Naive thymus-derived CD4-positive, alpha-beta T cell (primary cell): Measurements from ENCODE around the gene GCSH. TPM values are rescaled to one million over a fixed set of nuclear protein-coding genes. Genes with fewer than 3 reads are reported as not detected.
"Not testable (repeated sequence)": the region's sequence is repeated elsewhere in the genome, so short reads cannot be mapped to it uniquely, and the experiment has no call there.

Experiments used
- ATAC-seq: fragments of 150-1000 bp; cut with Tn5 transposase; 2 replicates; pipeline ENCODE4 v1.10.0; 2021; ENCODE audit warnings: mild to moderate bottlenecking, moderate library complexity
- CTCF ChIA-PET: fragments of 350-600 bp; sonication (Branson Sonifier 250); formaldehyde crosslinking; loops from one replicate; lab custom pipeline; 2021; ENCODE audit warnings: antibody characterized with exemption; lab: Charles Lee
- POLR2A ChIA-PET: fragments of 350-600 bp; sonication (Branson Sonifier 250); formaldehyde crosslinking; loops from one replicate; lab custom pipeline; 2021; ENCODE audit warnings: antibody characterized with exemption, inconsistent platforms; lab: Charles Lee
- DNase-seq, 9 donors: peaks; one replicate each; pipeline versions ENCODE4 v3.0.0 to v3.0.0-alpha.2; 2020 to 2022; ENCODE audit warnings: mixed read lengths in 1 of 9
- H3K27ac ChIP-seq: one replicate; pipeline ENCODE4 v1.7.0; 2013; ENCODE audit warnings: mild to moderate bottlenecking, low read depth, low read length, moderate library complexity
- H3K27me3 ChIP-seq, 2 donors: one replicate each; pipeline ENCODE4 v1.7.0; 2013; ENCODE audit warnings: low read length in 2 of 2, mild to moderate bottlenecking in 2 of 2, moderate library complexity in 2 of 2; ENCODE audit not compliant: control insufficient read depth in 2 of 2, insufficient read depth in 2 of 2
- H3K36me3 ChIP-seq, 3 experiments: 1 replicate in 2 of 3; 2 replicates in 1 of 3; pipeline ENCODE4 v1.7.0; 2013; ENCODE audit warnings: low read length in 3 of 3, mild to moderate bottlenecking in 3 of 3, moderate library complexity in 1 of 3; ENCODE audit not compliant: insufficient read depth in 3 of 3, control insufficient read depth in 2 of 3
- H3K4me1 ChIP-seq, 2 donors: one replicate each; pipeline ENCODE4 v1.7.0; 2013; ENCODE audit warnings: low read length in 2 of 2, mild to moderate bottlenecking in 2 of 2, moderate library complexity in 1 of 2; ENCODE audit not compliant: control insufficient read depth in 2 of 2, insufficient read depth in 2 of 2
- H3K4me3 ChIP-seq: 2 replicates; pipeline ENCODE4 v1.7.0; 2013; ENCODE audit warnings: mild to moderate bottlenecking, low read length
- H3K9me3 ChIP-seq, 3 experiments: 1 replicate in 2 of 3; 2 replicates in 1 of 3; pipeline ENCODE4 v1.7.0; 2013; ENCODE audit warnings: low read length in 3 of 3; ENCODE audit not compliant: control insufficient read depth in 2 of 3
- H3K27ac Mint-ChIP-seq, 9 donors: one replicate each; pipeline ENCODE4 v1.8.0; 2020 to 2022; ENCODE audit warnings: mixed read lengths in 9 of 9, mild to moderate bottlenecking in 8 of 9, moderate library complexity in 5 of 9, inconsistent platforms in 2 of 9
- H3K27me3 Mint-ChIP-seq, 5 donors: one replicate each; pipeline ENCODE4 v1.8.0; 2021 to 2022; ENCODE audit warnings: mixed read lengths in 5 of 5, mild to moderate bottlenecking in 1 of 5
- H3K36me3 Mint-ChIP-seq, 5 donors: one replicate each; pipeline ENCODE4 v1.8.0; 2020 to 2022; ENCODE audit warnings: mixed read lengths in 5 of 5, mild to moderate bottlenecking in 3 of 5, inconsistent platforms in 1 of 5
- H3K4me1 Mint-ChIP-seq, 7 donors: one replicate each; pipeline ENCODE4 v1.8.0; 2020 to 2022; ENCODE audit warnings: mixed read lengths in 7 of 7, mild to moderate bottlenecking in 3 of 7, inconsistent platforms in 1 of 7
- H3K4me3 Mint-ChIP-seq, 10 donors: one replicate each; pipeline ENCODE4 v1.8.0; 2020 to 2022; ENCODE audit warnings: mild to moderate bottlenecking in 10 of 10, mixed read lengths in 10 of 10, moderate library complexity in 6 of 10, inconsistent platforms in 2 of 10
- H3K9me3 Mint-ChIP-seq, 11 donors: one replicate each; pipeline ENCODE4 v1.8.0; 2020 to 2022; ENCODE audit warnings: mixed read lengths in 11 of 11, mild to moderate bottlenecking in 4 of 11, inconsistent platforms in 1 of 11, moderate library complexity in 1 of 11
- intact Hi-C, 2 donors: fragments of 100-400 bp; cut with micrococcal nuclease; formaldehyde crosslinking; loops; one replicate each; pipeline ENCODE4 v1.15.1; 2023
- polyA plus RNA-seq, 2 donors: library from polyadenylated mRNA; unstranded; fragments of 300-500 nt; fragmentation: Illumina TruSeq; gene quantifications; one replicate each; pipeline ENCODE4 v1.2.3, GENCODE V29; 2021
- total RNA-seq, 6 experiments: library from RNA in 5 of 6; stranded (reverse) in 5 of 6; gene quantifications; 1 replicate in 5 of 6; 2 replicates in 1 of 6; pipeline ENCODE4 v1.2.3 and lab custom pipeline; 2021 to 2026

Gene GCSH
- total and polyA plus RNA-seq, 7 experiments from 2014 or later: 1.5 to 10.7 (median 5.5) TPM

DNA sequence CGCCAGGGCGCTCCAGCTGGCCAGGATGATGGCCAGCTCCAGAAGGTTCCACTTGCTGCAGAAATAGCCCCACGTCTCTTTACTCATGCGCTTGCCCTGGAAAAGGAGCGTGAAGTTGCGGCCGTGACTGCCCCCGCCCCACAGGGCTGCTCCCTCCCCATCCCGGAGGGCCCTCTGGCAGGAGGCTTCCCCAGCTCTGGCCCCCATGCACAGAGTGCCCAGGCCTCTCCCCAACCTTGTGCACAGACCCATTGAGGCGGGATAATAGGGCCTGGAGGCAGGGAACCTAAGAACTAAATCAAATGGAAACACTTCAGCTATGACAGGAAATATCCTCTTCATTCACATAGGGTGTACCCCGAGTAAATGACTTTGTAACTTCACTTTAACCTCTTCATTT, 21.2 kb upstream of the GCSH start:
- CTCF ChIA-PET: no interaction called here

GRCh38 chr16:81116285-81116684, 20.1 kb upstream of the GCSH start:
- peaks cover 0 to 2% (median 0%) of the 10 kb centered on the region in 11 donors for H3K9me3 Mint-ChIP-seq
- ATAC-seq: no peak
- no peaks in the 10 kb centered on the region for H3K4me1 Mint-ChIP-seq
- no peaks in the 10 kb centered on the region for H3K36me3 Mint-ChIP-seq
- no peak for DNase-seq
- POLR2A ChIA-PET: no interaction called here
- no peak overlapping the region for H3K27ac Mint-ChIP-seq
- Histone ChIP-seq H3K9me3 (no peaks in the 10 kb centered on the region), H3K36me3 (no peaks in the 10 kb centered on the region), H3K4me1 (no peaks in the 10 kb centered on the region), H3K4me3 (no peak overlapping the region), H3K27me3 (no peaks in the 10 kb centered on the region), H3K27ac (no peak overlapping the region)
- peaks cover 0 to 19% (median 6%) of the 10 kb centered on the region in 5 donors for H3K27me3 Mint-ChIP-seq
- no peak overlapping the region for H3K4me3 Mint-ChIP-seq
- CTCF ChIA-PET: interaction anchor here (1.1 kb wide), 1 partner anchor 82 kb away, joined by 3 read pairs; no protein-coding TSS in a partner anchor
- intact Hi-C loops: no loop called here

More for the DNA sequence above, 21.2 kb upstream of the GCSH start:
- no peak overlapping the region for H3K4me3 ChIP-seq
- H3K27me3 Mint-ChIP-seq: peaks cover 0 to 17% (median 6%) of the 10 kb centered on the region in 5 donors
- peaks cover 0 to 2% (median 0%) of the 10 kb centered on the region in 11 donors for H3K9me3 Mint-ChIP-seq
- no peaks in the 10 kb centered on the region for H3K9me3 ChIP-seq
- POLR2A ChIA-PET: no interaction called here
- DNase-seq (no peak), ATAC-seq (no peak)
- intact Hi-C loops: no loop called here
- H3K36me3 ChIP-seq: no peaks in the 10 kb centered on the region
- H3K4me3 Mint-ChIP-seq: no peak overlapping the region
- no peaks in the 10 kb centered on the region for H3K4me1 Mint-ChIP-seq
- H3K27me3 ChIP-seq: no peaks in the 10 kb centered on the region
- H3K36me3 Mint-ChIP-seq: no peaks in the 10 kb centered on the region
- H3K27ac Mint-ChIP-seq: no peak overlapping the region
- H3K27ac ChIP-seq: no peak overlapping the region
- H3K4me1 ChIP-seq: no peaks in the 10 kb centered on the region

DNA sequence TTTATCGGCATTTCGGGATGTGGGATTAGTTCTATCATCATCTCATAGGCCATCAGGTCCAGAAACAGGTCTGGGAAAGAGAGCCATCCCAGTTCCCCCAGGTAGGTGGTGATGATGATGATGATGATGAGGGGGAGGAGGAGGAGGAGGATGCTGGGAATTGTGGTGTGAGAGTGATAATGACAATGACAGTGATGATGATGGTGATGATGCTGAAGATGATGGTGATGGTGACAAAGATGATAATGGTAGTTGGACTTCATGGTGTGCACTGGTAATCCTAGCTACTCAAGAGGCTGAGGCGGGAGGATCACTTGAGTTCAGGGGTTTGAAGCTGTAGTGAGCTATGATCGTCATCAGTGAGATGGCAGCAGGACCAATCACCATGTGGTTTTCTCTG, 16.3 kb upstream of the GCSH start:
- no peak for ATAC-seq
- H3K27ac ChIP-seq: no peak overlapping the region
- POLR2A ChIA-PET: no interaction called here
- Mint-ChIP-seq H3K27ac (no peak overlapping the region), H3K9me3 (peaks cover 0 to 2% (median 0%) of the 10 kb centered on the region in 11 donors), H3K4me3 (no peak overlapping the region), H3K36me3 (no peaks in the 10 kb centered on the region), H3K27me3 (peaks cover 0 to 16% (median 0%) of the 10 kb centered on the region in 5 donors), H3K4me1 (no peaks in the 10 kb centered on the region)
- no peak overlapping the region for H3K4me3 ChIP-seq
- DNase-seq: no peak
- H3K36me3 ChIP-seq: no peaks in the 10 kb centered on the region
- H3K27me3 ChIP-seq: no peaks in the 10 kb centered on the region
- H3K4me1 ChIP-seq: no peaks in the 10 kb centered on the region
- no peaks in the 10 kb centered on the region for H3K9me3 ChIP-seq
- CTCF ChIA-PET: no interaction called here
- intact Hi-C loops: no loop called here

DNA sequence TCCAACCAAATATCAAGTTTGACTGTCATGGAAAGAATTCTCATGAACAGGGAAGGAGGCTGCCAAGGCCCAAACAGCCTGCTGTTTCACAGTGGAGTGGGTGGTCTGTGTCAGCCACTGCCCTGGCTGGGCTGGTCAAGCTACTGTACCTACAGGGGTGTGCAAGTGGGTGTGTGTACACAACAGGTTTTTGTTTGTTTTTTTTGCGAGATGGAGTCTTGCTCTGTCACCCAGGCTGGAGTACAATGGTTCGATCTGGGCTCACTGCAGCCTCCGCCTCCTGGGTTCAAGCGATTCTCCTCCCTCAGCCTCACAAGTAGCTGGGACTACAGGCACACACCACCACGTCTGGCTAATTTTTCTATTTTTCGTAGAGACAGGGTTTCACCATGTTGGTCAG, 13.1 kb upstream of the GCSH start:
- H3K27me3 ChIP-seq, H3K9me3 Mint-ChIP-seq, H3K36me3 ChIP-seq, CTCF ChIA-PET, H3K4me1 ChIP-seq, POLR2A ChIA-PET, intact Hi-C loops, H3K27ac Mint-ChIP-seq, ATAC-seq, H3K4me1 Mint-ChIP-seq, H3K9me3 ChIP-seq, H3K4me3 ChIP-seq, H3K36me3 Mint-ChIP-seq, H3K4me3 Mint-ChIP-seq, H3K27ac ChIP-seq, DNase-seq: not testable (repeated sequence)
- H3K27me3 Mint-ChIP-seq: peaks cover 0 to 16% (median 4%) of the 10 kb centered on the region in 5 donors

GRCh38 chr16:81107511-81107910, 11.3 kb upstream of the GCSH start:
- ChIA-PET CTCF (interaction anchor here (0.6 kb wide), 1 partner anchor 73 kb away, joined by 3 read pairs; no protein-coding TSS in a partner anchor), POLR2A (no interaction called here)
- Mint-ChIP-seq H3K9me3 (no peaks in the 10 kb centered on the region), H3K4me1 (no peaks in the 10 kb centered on the region), H3K4me3 (no peak overlapping the region), H3K36me3 (no peaks in the 10 kb centered on the region), H3K27ac (no peak overlapping the region), H3K27me3 (peaks cover 0 to 17% (median 4%) of the 10 kb centered on the region in 5 donors)
- DNase-seq (no peak), ATAC-seq (no peak)
- no peaks in the 10 kb centered on the region for H3K4me1 ChIP-seq
- H3K27ac ChIP-seq: no peak overlapping the region
- H3K27me3 ChIP-seq: no peaks in the 10 kb centered on the region
- H3K36me3 ChIP-seq: no peaks in the 10 kb centered on the region
- H3K9me3 ChIP-seq: no peaks in the 10 kb centered on the region
- H3K4me3 ChIP-seq: no peak overlapping the region
- intact Hi-C loops: no loop called here

DNA sequence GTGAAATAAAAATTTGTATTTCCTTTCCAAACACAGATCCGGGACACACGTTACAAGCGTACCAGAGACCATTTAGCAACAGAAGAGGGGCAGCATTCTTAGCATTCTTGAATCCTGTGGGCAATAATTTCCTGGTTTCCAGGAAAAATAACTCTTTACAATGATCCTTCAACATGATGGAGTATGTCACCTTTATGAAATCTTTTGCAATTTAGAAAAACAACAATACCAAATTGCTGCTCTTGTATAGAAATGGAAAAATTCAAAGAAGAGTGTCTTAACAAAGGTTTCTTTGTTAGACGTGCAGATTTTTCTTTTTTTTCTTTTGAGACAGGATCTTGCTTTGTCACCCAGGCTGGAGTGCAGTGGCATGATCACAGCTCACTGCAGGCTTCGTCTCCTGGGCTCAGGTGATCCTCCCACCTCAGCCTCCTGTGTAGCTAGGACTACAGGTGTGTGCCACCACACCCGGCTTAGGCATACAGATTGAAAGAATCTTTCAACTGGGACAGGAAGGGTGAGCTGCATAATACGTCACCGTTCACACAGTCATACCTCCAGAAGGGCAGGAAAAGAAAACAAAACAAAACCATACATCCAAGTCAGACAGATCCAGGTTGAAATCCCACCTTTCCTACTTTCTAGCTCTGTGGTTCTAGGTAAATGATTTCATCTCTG, 10.8 kb upstream of the GCSH start:
- H3K4me3 Mint-ChIP-seq: no peak overlapping the region

DNA sequence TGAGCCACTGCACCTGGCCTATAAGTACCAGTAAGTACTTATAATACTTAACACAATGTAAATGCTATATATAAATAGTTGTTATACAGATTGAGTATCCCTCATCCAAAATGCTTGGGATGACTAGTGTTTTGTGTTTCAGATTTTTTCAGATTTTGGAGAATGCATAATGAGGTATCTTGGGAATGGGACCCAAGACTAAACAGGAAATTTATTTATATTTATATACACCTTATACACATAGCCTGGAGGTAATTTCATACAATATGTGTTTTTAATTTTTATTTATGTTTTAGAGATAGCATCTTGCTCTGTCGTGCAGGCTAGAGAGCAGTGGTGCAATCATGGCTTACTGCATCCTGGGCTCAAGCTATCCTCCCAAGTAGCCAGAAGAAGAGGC, 9.8 kb upstream of the GCSH start:
- Histone ChIP-seq H3K27ac (no peak overlapping the region), H3K36me3 (no peaks in the 10 kb centered on the region), H3K27me3 (no peaks in the 10 kb centered on the region), H3K4me3 (no peak overlapping the region), H3K4me1 (no peaks in the 10 kb centered on the region), H3K9me3 (no peaks in the 10 kb centered on the region)
- intact Hi-C loops: no loop called here
- DNase-seq (no peak), ATAC-seq (no peak)
- no peaks in the 10 kb centered on the region for H3K36me3 Mint-ChIP-seq
- no peaks in the 10 kb centered on the region for H3K4me1 Mint-ChIP-seq
- H3K27ac Mint-ChIP-seq: no peak overlapping the region
- ChIA-PET CTCF (no interaction called here), POLR2A (no interaction called here)
- H3K4me3 Mint-ChIP-seq: no peak overlapping the region
- no peaks in the 10 kb centered on the region for H3K9me3 Mint-ChIP-seq
- peaks cover 0 to 14% (median 4%) of the 10 kb centered on the region in 5 donors for H3K27me3 Mint-ChIP-seq

More for the DNA sequence above, 10.8 kb upstream of the GCSH start:
- H3K4me3 ChIP-seq: no peak overlapping the region
- CTCF ChIA-PET: no interaction called here
- Mint-ChIP-seq H3K27me3 (peaks cover 0 to 14% (median 4%) of the 10 kb centered on the region in 5 donors), H3K9me3 (no peaks in the 10 kb centered on the region), H3K4me1 (no peaks in the 10 kb centered on the region), H3K27ac (no peak overlapping the region), H3K36me3 (no peaks in the 10 kb centered on the region)
- no peaks in the 10 kb centered on the region for H3K36me3 ChIP-seq
- POLR2A ChIA-PET: no interaction called here
- H3K27ac ChIP-seq: no peak overlapping the region
- ATAC-seq (no peak), DNase-seq (no peak)
- intact Hi-C loops: no loop called here
- H3K4me1 ChIP-seq: no peaks in the 10 kb centered on the region
- no peaks in the 10 kb centered on the region for H3K9me3 ChIP-seq
- no peaks in the 10 kb centered on the region for H3K27me3 ChIP-seq
